Prostate gland (tissue), 2 donors: ENCODE data around the gene PRCP. TPM values are rescaled to one million over a fixed set of nuclear protein-coding genes. Genes with fewer than 3 reads are reported as not detected.

Experiments
- DNase-seq: peaks from one replicate; pipeline ENCODE4 v3.0.0-alpha.2; 2019; ENCODE audit warnings: low spot score
- H3K27ac ChIP-seq, 2 donors: fragments of 200-600 bp; sonication (generic); 2 replicates each; pipeline ENCODE4 v1.5.1; 2017 to 2019
- H3K27me3 ChIP-seq: fragments of 200-600 bp; sonication (generic); replicated peaks from 2 replicates; pipeline ENCODE4 v1.5.1; 2019; ENCODE audit not compliant: insufficient read depth
- H3K36me3 ChIP-seq, 2 donors: fragments of 200-600 bp; sonication (generic); 1 replicate in 1 of 2; 2 replicates in 1 of 2; pipeline versions ENCODE4 v1.5.1 to v1.8.1; 2017 to 2019
- H3K4me1 ChIP-seq: fragments of 200-600 bp; sonication (generic); replicated peaks from 2 replicates; pipeline ENCODE4 v1.5.1; 2019
- H3K4me3 ChIP-seq, 2 donors: fragments of 200-600 bp; sonication (generic); 2 replicates each; pipeline ENCODE4 v1.5.1; 2017 to 2019
- H3K9me3 ChIP-seq: fragments of 200-600 bp; sonication (generic); 2 replicates; pipeline ENCODE4 v1.5.1; 2017
- POLR2A ChIP-seq: fragments of 450-650 bp; IDR thresholded peaks from one replicate; pipeline ENCODE4 v1.6.1; 2016; ENCODE audit warnings: antibody characterized with exemption, mild to moderate bottlenecking
- POLR2AphosphoS5 ChIP-seq: sonication (generic); formaldehyde crosslinking; IDR thresholded peaks from one replicate; pipeline ENCODE4 v1.6.1; 2017; ENCODE audit warnings: antibody characterized with exemption
- WGBS: methylation state at CpG from one replicate; pipeline ENCODE4 v1.1.5; 2018; 5-methylcytosine and 5-hydroxymethylcytosine counted together
- intact Hi-C: fragments of 100-400 bp; cut with DNase I; formaldehyde crosslinking; loops from one replicate; pipeline ENCODE4 v1.14.2; 2022
- total RNA-seq, 2 donors: library from RNA; depleted of rRNA; stranded (reverse); fragments of >200 nt; gene quantifications; one replicate each; pipeline ENCODE4 v1.1.0, GENCODE V29; 2016
- TF ChIP-seq, protein P1 (sequence below), 4 experiments: fragments of 200-600 bp in 2 of 4; fragments of 450-650 bp in 2 of 4; sonication (generic) in 2 of 4; IDR thresholded peaks; 1 replicate in 3 of 4; 2 replicates in 1 of 4; pipeline ENCODE4 v1.5.1; 2016 to 2019; ENCODE audit warnings: antibody characterized with exemption in 4 of 4, mild to moderate bottlenecking in 2 of 4, moderate library complexity in 2 of 4

PRCP gene
- total RNA-seq, 2 donors from 2014 or later = 41.8 to 67.7 TPM

- no peaks in the 10 kb centered on the region for H3K4me1 ChIP-seq
- TF ChIP-seq, protein P1, sequence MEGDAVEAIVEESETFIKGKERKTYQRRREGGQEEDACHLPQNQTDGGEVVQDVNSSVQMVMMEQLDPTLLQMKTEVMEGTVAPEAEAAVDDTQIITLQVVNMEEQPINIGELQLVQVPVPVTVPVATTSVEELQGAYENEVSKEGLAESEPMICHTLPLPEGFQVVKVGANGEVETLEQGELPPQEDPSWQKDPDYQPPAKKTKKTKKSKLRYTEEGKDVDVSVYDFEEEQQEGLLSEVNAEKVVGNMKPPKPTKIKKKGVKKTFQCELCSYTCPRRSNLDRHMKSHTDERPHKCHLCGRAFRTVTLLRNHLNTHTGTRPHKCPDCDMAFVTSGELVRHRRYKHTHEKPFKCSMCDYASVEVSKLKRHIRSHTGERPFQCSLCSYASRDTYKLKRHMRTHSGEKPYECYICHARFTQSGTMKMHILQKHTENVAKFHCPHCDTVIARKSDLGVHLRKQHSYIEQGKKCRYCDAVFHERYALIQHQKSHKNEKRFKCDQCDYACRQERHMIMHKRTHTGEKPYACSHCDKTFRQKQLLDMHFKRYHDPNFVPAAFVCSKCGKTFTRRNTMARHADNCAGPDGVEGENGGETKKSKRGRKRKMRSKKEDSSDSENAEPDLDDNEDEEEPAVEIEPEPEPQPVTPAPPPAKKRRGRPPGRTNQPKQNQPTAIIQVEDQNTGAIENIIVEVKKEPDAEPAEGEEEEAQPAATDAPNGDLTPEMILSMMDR (IDR thresholded peaks at IDR 0.05) = no peak
- no peak for TF ChIP-seq POLR2AphosphoS5
- TF ChIP-seq POLR2A = no peak
- WGBS = 93% methylated on average over 4 of the region's 4 CpGs
- intact Hi-C loops = no loop called here
- no peaks in the 10 kb centered on the region for H3K9me3 ChIP-seq
- no peak overlapping the region for H3K4me3 ChIP-seq
- DNase-seq = no peak
- H3K27me3 ChIP-seq = no peaks in the 10 kb centered on the region
- H3K27ac ChIP-seq = no peak overlapping the region
- no peaks in the 10 kb centered on the region for H3K36me3 ChIP-seq
These were observed 112.2 kb downstream of the PRCP start for GRCh38 chr11:82787981-82788380.

GRCh38 chr11:82786836-82787235, 113.4 kb downstream of the PRCP start:
- 81% methylated on average over 3 of the region's 3 CpGs for WGBS
- Histone ChIP-seq H3K4me3 (no peak overlapping the region), H3K36me3 (no peaks in the 10 kb centered on the region), H3K9me3 (no peaks in the 10 kb centered on the region), H3K27me3 (no peaks in the 10 kb centered on the region), H3K27ac (no peak overlapping the region), H3K4me1 (no peaks in the 10 kb centered on the region)
- TF ChIP-seq POLR2A = no peak
- TF ChIP-seq POLR2AphosphoS5 = no peak
- TF ChIP-seq, protein P1 (IDR thresholded peaks at IDR 0.05) = no peak
- intact Hi-C loops = no loop called here
- DNase-seq = no peak

- H3K4me1 ChIP-seq = no peaks in the 10 kb centered on the region
- no peaks in the 10 kb centered on the region for H3K36me3 ChIP-seq
- WGBS = 100% methylated on average over 2 of the region's 2 CpGs
- no peak overlapping the region for H3K27ac ChIP-seq
- intact Hi-C loops = no loop called here
- DNase-seq = no peak
- TF ChIP-seq, protein P1 (IDR thresholded peaks at IDR 0.05) = no peak
- no peak for TF ChIP-seq POLR2A
- no peak for TF ChIP-seq POLR2AphosphoS5
- H3K9me3 ChIP-seq = no peaks in the 10 kb centered on the region
- H3K27me3 ChIP-seq = no peaks in the 10 kb centered on the region
- H3K4me3 ChIP-seq = no peak overlapping the region
These were observed 114.2 kb downstream of the PRCP start for GRCh38 chr11:82786001-82786400.

DNA sequence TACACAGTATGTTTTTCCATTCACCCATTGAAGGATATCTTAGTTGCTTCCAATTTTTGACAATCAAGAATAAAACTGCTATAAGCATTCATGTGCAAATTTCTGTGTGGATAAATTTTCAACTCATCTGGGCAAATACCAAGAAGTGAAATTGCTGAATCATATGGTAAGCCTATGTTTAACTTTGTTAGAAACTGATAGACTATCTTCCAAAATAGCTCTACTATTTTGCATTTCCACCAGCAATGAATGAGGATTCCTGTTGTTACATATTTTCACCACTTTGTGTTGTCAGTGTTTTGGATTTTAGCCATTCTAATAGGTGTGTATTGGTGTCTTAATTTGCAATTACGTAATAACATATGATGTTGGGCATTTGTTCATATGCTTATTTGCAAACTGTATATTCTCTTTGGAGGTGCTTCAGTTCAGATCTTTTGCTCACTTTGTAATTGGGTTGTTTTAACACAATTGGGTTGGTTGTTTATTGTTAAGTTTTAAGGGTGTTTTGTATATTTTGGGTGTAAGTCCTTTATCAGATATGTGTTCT, 117.3 kb downstream of the PRCP start:
- H3K4me1 ChIP-seq = no peaks in the 10 kb centered on the region
- no peaks in the 10 kb centered on the region for H3K9me3 ChIP-seq
- H3K27me3 ChIP-seq = no peaks in the 10 kb centered on the region
- no peak overlapping the region for H3K4me3 ChIP-seq
- no peak for DNase-seq
- 97% methylated on average over 1 of the region's 1 CpG for WGBS
- TF ChIP-seq POLR2A (no peak), POLR2AphosphoS5 (no peak)
- TF ChIP-seq, protein P1 (IDR thresholded peaks at IDR 0.05) = no peak
- intact Hi-C loops = no loop called here
- H3K27ac ChIP-seq = no peak overlapping the region
- no peaks in the 10 kb centered on the region for H3K36me3 ChIP-seq

DNA sequence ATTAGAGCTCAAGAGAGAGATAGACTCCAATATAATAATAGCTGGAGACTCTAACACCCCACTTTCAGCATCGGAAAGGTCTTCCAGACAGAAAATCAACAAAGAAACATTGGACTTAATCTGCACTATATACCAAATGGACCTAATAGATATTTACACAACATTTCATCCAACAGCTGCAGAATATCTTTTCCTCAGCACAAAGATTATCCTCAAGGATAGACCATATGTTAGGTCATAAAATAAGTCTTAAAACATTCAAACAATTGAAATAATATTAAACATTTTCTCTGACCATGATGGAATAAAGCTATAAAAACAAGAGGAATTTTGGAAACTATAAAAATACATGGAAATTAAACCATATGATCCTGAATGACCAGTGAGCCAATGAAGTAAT, 121.5 kb downstream of the PRCP start:
- H3K4me1 ChIP-seq = no peaks in the 10 kb centered on the region
- no peaks in the 10 kb centered on the region for H3K9me3 ChIP-seq
- intact Hi-C loops = no loop called here
- TF ChIP-seq, protein P1 (IDR thresholded peaks at IDR 0.05) = no peak
- no peak for TF ChIP-seq POLR2A
- TF ChIP-seq POLR2AphosphoS5 = no peak
- 55% methylated on average over 1 of the region's 1 CpG for WGBS
- no peaks in the 10 kb centered on the region for H3K27me3 ChIP-seq
- H3K4me3 ChIP-seq = no peak overlapping the region
- DNase-seq = no peak
- H3K36me3 ChIP-seq = no peaks in the 10 kb centered on the region
- H3K27ac ChIP-seq = no peak overlapping the region
